H1 (cell line): ENCODE measurements around the gene TIMM29. TPM values are rescaled to one million over a fixed set of nuclear protein-coding genes. Genes with fewer than 3 reads are reported as not detected.

ENCODE experiments used
- CTCF ChIA-PET: fragments of 300-600 bp; sonication (Branson Sonifier 250); formaldehyde crosslinking; loops from one replicate; lab custom pipeline; 2021; ENCODE audit not compliant: partially characterized antibody; lab: Charles Lee
- POLR2A ChIA-PET: fragments of 300-600 bp; sonication (Branson Sonifier 250); formaldehyde crosslinking; loops from one replicate; lab custom pipeline; 2021; ENCODE audit warnings: inconsistent platforms; ENCODE audit not compliant: partially characterized antibody; lab: Charles Lee
- DNase-seq, 2 experiments: peaks; one replicate each; pipeline versions ENCODE4 v3.0.0 to v3.0.0-alpha.2; 2010 to 2022; ENCODE audit warnings: low spot score in 2 of 2, low read depth in 1 of 2, mixed read lengths in 1 of 2
- FAIRE-seq: peaks from 2 replicates; lab custom pipeline; 2011; peaks lifted over from hg19 to GRCh38; lab: Jason Lieb, UNC
- H2AFZ ChIP-seq: 2 replicates; pipeline ENCODE4 v1.8.1; 2012; ENCODE audit warnings: low read length, inconsistent platforms
- H2AK5ac ChIP-seq: 2 replicates; pipeline ENCODE4 v1.6.1; 2013; ENCODE audit warnings: low read depth, low read length
- H2BK120ac ChIP-seq: replicated peaks from 2 replicates; pipeline ENCODE3; 2013; ENCODE audit warnings: low read depth, low read length, inconsistent platforms
- H2BK12ac ChIP-seq: 2 replicates; pipeline ENCODE4 v1.6.1; 2013; ENCODE audit warnings: low read depth, low read length
- H2BK15ac ChIP-seq: 2 replicates; pipeline ENCODE4 v1.6.1; 2013; ENCODE audit warnings: low read length
- H2BK20ac ChIP-seq: 2 replicates; pipeline ENCODE4 v1.6.1; 2013; ENCODE audit warnings: low read length
- H2BK5ac ChIP-seq: 2 replicates; pipeline ENCODE4 v1.6.1; 2013; ENCODE audit warnings: low read depth, low read length
- H3K14ac ChIP-seq: 2 replicates; pipeline ENCODE4 v1.6.1; 2013; ENCODE audit warnings: inconsistent platforms; ENCODE audit not compliant: insufficient read length
- H3K18ac ChIP-seq: 2 replicates; pipeline ENCODE4 v1.6.1; 2013; ENCODE audit warnings: low read length; ENCODE audit errors: extremely low read depth
- H3K23ac ChIP-seq: 2 replicates; pipeline ENCODE4 v1.6.1; 2013; ENCODE audit warnings: inconsistent platforms; ENCODE audit not compliant: insufficient read length
- H3K23me2 ChIP-seq: 2 replicates; pipeline ENCODE4 v1.6.1; 2013; ENCODE audit warnings: low read depth, low read length
- H3K27ac ChIP-seq: 2 replicates; pipeline ENCODE4 v1.6.1; 2011; ENCODE audit warnings: low read depth, low read length, inconsistent platforms
- H3K27me3 ChIP-seq, 4 experiments: replicated peaks in 1 of 4; 1 replicate in 1 of 4; 2 replicates in 3 of 4; pipeline versions ENCODE4 v1.6.1 to v1.8.1; 2011 to 2013; ENCODE audit warnings: low read length in 3 of 4, mild to moderate bottlenecking in 3 of 4, inconsistent platforms in 2 of 4, mixed read lengths in 2 of 4, moderate library complexity in 1 of 4; ENCODE audit not compliant: control insufficient read depth in 3 of 4, insufficient read depth in 3 of 4; ENCODE audit errors: extremely low read depth in 1 of 4
- H3K36me3 ChIP-seq, 4 experiments: 2 replicates each; pipeline versions ENCODE4 v1.6.1 to v1.8.1; 2011 to 2013; ENCODE audit warnings: mild to moderate bottlenecking in 4 of 4, low read length in 3 of 4, moderate library complexity in 2 of 4, control low read depth in 1 of 4, inconsistent platforms in 1 of 4; ENCODE audit not compliant: insufficient read depth in 4 of 4, control insufficient read depth in 2 of 4
- H3K4ac ChIP-seq: replicated peaks from 2 replicates; pipeline ENCODE3; 2013; ENCODE audit warnings: low read length, low read depth, mixed read lengths, inconsistent platforms; ENCODE audit not compliant: insufficient read length
- H3K4me1 ChIP-seq, 4 experiments: replicated peaks in 1 of 4; 1 replicate in 1 of 4; 2 replicates in 3 of 4; pipeline versions ENCODE4 v1.6.1 to v1.8.1; 2011 to 2013; ENCODE audit warnings: low read length in 3 of 4, inconsistent platforms in 2 of 4, mixed read lengths in 1 of 4; ENCODE audit not compliant: insufficient read depth in 4 of 4, control insufficient read depth in 3 of 4
- H3K4me2 ChIP-seq, 2 experiments: 2 replicates each; pipeline versions ENCODE4 v1.6.1 to v1.8.1; 2011 to 2013; ENCODE audit warnings: low read depth in 2 of 2, low read length in 2 of 2, control low read depth in 1 of 2, inconsistent platforms in 1 of 2, mild to moderate bottlenecking in 1 of 2; ENCODE audit not compliant: insufficient read depth in 1 of 2
- H3K4me3 ChIP-seq, 4 experiments: fragments of 200-600, 300-600 bp in 1 of 4; sonication (generic), shearing (Covaris generic), sonication (Bioruptor Twin) in 1 of 4; 2 replicates each; pipeline versions ENCODE4 v1.5.1 to v1.8.1; 2011 to 2016; ENCODE audit warnings: low read length in 4 of 4, low read depth in 3 of 4, control low read depth in 2 of 4, inconsistent platforms in 2 of 4, mild to moderate bottlenecking in 2 of 4, mixed read lengths in 1 of 4, moderate library complexity in 1 of 4; ENCODE audit not compliant: insufficient read depth in 2 of 4; ENCODE audit errors: extremely low read depth in 1 of 4
- H3K56ac ChIP-seq: replicated peaks from 2 replicates; pipeline ENCODE3; 2013; ENCODE audit warnings: low read depth, mild to moderate bottlenecking, mixed read lengths, low read length, inconsistent platforms; ENCODE audit not compliant: insufficient read length
- H3K79me1 ChIP-seq: 2 replicates; pipeline ENCODE4 v1.6.1; 2013; ENCODE audit warnings: low read depth, low read length, control low read depth
- H3K79me2 ChIP-seq, 2 experiments: 2 replicates each; pipeline versions ENCODE4 v1.6.1 to v1.8.1; 2012 to 2013; ENCODE audit warnings: low read length in 2 of 2, mild to moderate bottlenecking in 2 of 2, inconsistent platforms in 1 of 2; ENCODE audit not compliant: insufficient read depth in 2 of 2, control insufficient read depth in 1 of 2
- H3K9ac ChIP-seq, 4 experiments: replicated peaks in 1 of 4; 1 replicate in 1 of 4; 2 replicates in 3 of 4; pipeline versions ENCODE4 v1.6.1 to v1.8.1; 2011 to 2013; ENCODE audit warnings: low read depth in 3 of 4, low read length in 3 of 4, control low read depth in 2 of 4, mild to moderate bottlenecking in 2 of 4, moderate library complexity in 2 of 4, inconsistent platforms in 1 of 4; ENCODE audit errors: extremely low read depth in 1 of 4
- H3K9me3 ChIP-seq, 2 experiments: 2 replicates each; pipeline versions ENCODE4 v1.6.1 to v1.8.1; 2012 to 2013; ENCODE audit warnings: mild to moderate bottlenecking in 2 of 2, moderate library complexity in 2 of 2, control low read depth in 1 of 2, inconsistent platforms in 1 of 2, low read depth in 1 of 2, low read length in 1 of 2, mixed read lengths in 1 of 2; ENCODE audit not compliant: insufficient read depth in 2 of 2
- H4K20me1 ChIP-seq, 2 experiments: replicated peaks in 1 of 2; 2 replicates each; pipeline versions ENCODE3 to v1.8.1; 2011 to 2013; ENCODE audit warnings: inconsistent platforms in 2 of 2, low read length in 2 of 2, mild to moderate bottlenecking in 1 of 2; ENCODE audit not compliant: insufficient read depth in 2 of 2, control insufficient read depth in 1 of 2
- H4K5ac ChIP-seq: 2 replicates; pipeline ENCODE4 v1.6.1; 2013; ENCODE audit warnings: low read length, low read depth, mixed read lengths, inconsistent platforms; ENCODE audit not compliant: insufficient read length
- H4K8ac ChIP-seq: 2 replicates; pipeline ENCODE4 v1.8.0; 2013; ENCODE audit warnings: mild to moderate bottlenecking, moderate library complexity, low read length, inconsistent platforms; ENCODE audit not compliant: insufficient read depth; ENCODE audit errors: extremely low read depth
- H4K91ac ChIP-seq: replicated peaks from 2 replicates; pipeline ENCODE3; 2013; ENCODE audit warnings: low read length, mixed read lengths, inconsistent platforms; ENCODE audit not compliant: insufficient read length
- KDM4A ChIP-seq: IDR thresholded peaks from one replicate; pipeline ENCODE4 v1.7.1; 2012; ENCODE audit warnings: low read depth, mild to moderate bottlenecking, moderate library complexity, low read length, inconsistent platforms; ENCODE audit not compliant: severe bottlenecking
- POLR2AphosphoS5 ChIP-seq: IDR thresholded peaks from 2 replicates; pipeline ENCODE4 v1.6.1; 2011; ENCODE audit warnings: low read depth, low read length
- WGBS, 2 experiments: shearing (Covaris generic) in 1 of 2; methylation state at CpG; one replicate each; pipeline versions ENCODE4 v1.1.6 to v1.1.7; 2013 to 2015; ENCODE audit warnings: low lambda C conversion rate in 2 of 2, mixed read lengths in 2 of 2, inconsistent platforms in 1 of 2, low coverage in 1 of 2, missing lambda C conversion rate in 1 of 2; ENCODE audit not compliant: insufficient replicate concordance in 2 of 2, insufficient coverage in 1 of 2, insufficient read length in 1 of 2; ENCODE audit errors: extremely low coverage in 1 of 2, missing lambda C conversion rate in 1 of 2; 5-methylcytosine and 5-hydroxymethylcytosine counted together
- polyA plus RNA-seq, 7 experiments: library from polyadenylated mRNA; depleted of rRNA in 3 of 7; stranded (reverse) in 5 of 7; unstranded in 2 of 7; fragments of >200 nt in 5 of 7; fragments of 200-250 nt in 2 of 7; gene quantifications; 1 replicate in 5 of 7; 2 replicates in 1 of 7; 4 replicates in 1 of 7; pipeline versions ENCODE4 v1.2.1 to v1.2.3, GENCODE V29; 2011 to 2013; ENCODE audit warnings: missing spikeins in 2 of 7, mixed read lengths in 2 of 7
- total RNA-seq: library from RNA; stranded (reverse); fragmentation: NEBNext Ultra II Directional; extraction: Animal tissue kit (Norgen Biotek cat#: 25700); gene quantifications from 2 replicates; pipeline ENCODE4 v1.2.1, GENCODE V29; 2021

Gene TIMM29
- total and polyA plus RNA-seq, 2 of the 8 experiments (the other 6 are each of a cell fraction or from before 2014, with no cell fraction given) = 15.9 to 24.0 TPM

- H2BK15ac ChIP-seq = no peak overlapping the region
- DNase-seq = no peak
- no peak overlapping the region for H4K5ac ChIP-seq
- no peaks in the 10 kb centered on the region for H3K23me2 ChIP-seq
- no peaks in the 10 kb centered on the region; a peak in 2 of 7 replicates for H3K4me1 ChIP-seq
- no peak overlapping the region for H3K56ac ChIP-seq
- H3K27me3 ChIP-seq = no peaks in the 10 kb centered on the region
- ChIA-PET CTCF (interaction anchor here (1.2 to 2.2 kb wide), 3 partner anchors 12 to 217 kb away, joined by 3 to 7 read pairs (median 6); no protein-coding TSS in a partner anchor), POLR2A (interaction anchor here (0.6 to 1.4 kb wide), 4 partner anchors 9 to 113 kb away, joined by 3 to 4 read pairs (median 3); no protein-coding TSS in a partner anchor)
- H3K9ac ChIP-seq = no peak overlapping the region
- no peak overlapping the region for H3K23ac ChIP-seq
- H2AK5ac ChIP-seq = no peak overlapping the region
- 96% methylated on average over 24 of the region's 24 CpGs; no CpG with 5 or more reads in 1 of the 2 experiments for WGBS, 2 experiments
- H3K14ac ChIP-seq = no peak overlapping the region
- no peak overlapping the region for H4K91ac ChIP-seq
- H3K79me2 ChIP-seq = no peaks in the 10 kb centered on the region
- H4K20me1 ChIP-seq = peaks cover 0 to 14% of the 10 kb centered on the region in 2 experiments
- no peak overlapping the region for H2BK120ac ChIP-seq
- no peaks in the 10 kb centered on the region for H3K9me3 ChIP-seq
- H2BK5ac ChIP-seq = no peak overlapping the region
- no peak overlapping the region for H3K4me2 ChIP-seq
- H4K8ac ChIP-seq = no peak overlapping the region
- no peak overlapping the region for H2AFZ ChIP-seq
- peaks cover 2% of the 10 kb centered on the region for H3K79me1 ChIP-seq
- no peak overlapping the region for H3K4ac ChIP-seq
- TF ChIP-seq POLR2AphosphoS5 (0 out of 2 replicates have a peak, but pooled peaks have one; percentile 6), KDM4A (no peak)
- H3K4me3 ChIP-seq = no peak overlapping the region
- H3K18ac ChIP-seq = no peak overlapping the region
- no peak overlapping the region for H2BK20ac ChIP-seq
- no peak overlapping the region for H3K27ac ChIP-seq
- no peak overlapping the region for H2BK12ac ChIP-seq
- no peak for FAIRE-seq
- H3K36me3 ChIP-seq = peaks cover 14 to 28% (median 20%) of the 10 kb centered on the region in 4 experiments
These were observed 14.8 kb upstream of the TIMM29 start for GRCh38 chr19:10913716-10914340.
